H9 (cell line): ENCODE results near the gene TNNT2. TPM values are rescaled to one million over a fixed set of nuclear protein-coding genes. Genes with fewer than 3 reads are reported as not detected.

Experiments
- DNase-seq: peaks from one replicate; pipeline ENCODE4 v3.0.0-alpha.2; 2017
- H2AFZ ChIP-seq: one replicate; pipeline ENCODE4 v1.6.1; 2013; ENCODE audit warnings: mild to moderate bottlenecking, low read length, control low read depth, moderate library complexity
- H2AK5ac ChIP-seq: 2 replicates; pipeline ENCODE4 v1.6.1; 2013; ENCODE audit warnings: low read length, control low read depth, mixed read lengths; ENCODE audit not compliant: insufficient read length
- H2BK120ac ChIP-seq: one replicate; pipeline ENCODE4 v1.6.1; 2013; ENCODE audit warnings: low read depth, mild to moderate bottlenecking, low read length, control low read depth, inconsistent platforms; ENCODE audit not compliant: poor library complexity, severe bottlenecking
- H2BK12ac ChIP-seq: 2 replicates; pipeline ENCODE4 v1.6.1; 2013; ENCODE audit warnings: low read length, control low read depth, mixed read lengths, low read depth; ENCODE audit not compliant: insufficient read length
- H2BK15ac ChIP-seq: 2 replicates; pipeline ENCODE4 v1.6.1; 2013; ENCODE audit warnings: low read depth, low read length, control low read depth
- H2BK20ac ChIP-seq: one replicate; pipeline ENCODE4 v1.6.1; 2013; ENCODE audit warnings: low read depth, mild to moderate bottlenecking, low read length, control low read depth, inconsistent platforms; ENCODE audit not compliant: poor library complexity, severe bottlenecking
- H2BK5ac ChIP-seq: 2 replicates; pipeline ENCODE4 v1.6.1; 2013; ENCODE audit warnings: low read length, control low read depth, mixed read lengths; ENCODE audit not compliant: insufficient read length
- H3K14ac ChIP-seq: 2 replicates; pipeline ENCODE4 v1.6.1; 2013; ENCODE audit warnings: low read length, control low read depth; ENCODE audit not compliant: insufficient read depth
- H3K18ac ChIP-seq: 2 replicates; pipeline ENCODE4 v1.6.1; 2013; ENCODE audit warnings: low read depth, mild to moderate bottlenecking, mixed read lengths, low read length, control low read depth; ENCODE audit not compliant: insufficient read length
- H3K23ac ChIP-seq: 2 replicates; pipeline ENCODE4 v1.6.1; 2013; ENCODE audit warnings: low read length, control low read depth, mixed read lengths, low read depth; ENCODE audit not compliant: insufficient read length
- H3K23me2 ChIP-seq: 2 replicates; pipeline ENCODE4 v1.6.1; 2013; ENCODE audit warnings: low read depth, mild to moderate bottlenecking, mixed read lengths, low read length, control low read depth; ENCODE audit not compliant: insufficient read length, poor library complexity, severe bottlenecking
- H3K27ac ChIP-seq: 2 replicates; pipeline ENCODE4 v1.5.1; 2013; ENCODE audit warnings: low read length, control low read depth, mixed read lengths, low read depth; ENCODE audit not compliant: insufficient read length
- H3K27me3 ChIP-seq: 2 replicates; pipeline ENCODE4 v1.6.1; 2013; ENCODE audit warnings: low read length, control low read depth, inconsistent platforms; ENCODE audit not compliant: insufficient read depth
- H3K4ac ChIP-seq: 2 replicates; pipeline ENCODE4 v1.6.1; 2013; ENCODE audit warnings: low read depth, mild to moderate bottlenecking, control low read depth, inconsistent platforms, low read length, moderate library complexity
- H3K4me1 ChIP-seq: 2 replicates; pipeline ENCODE4 v1.6.1; 2013; ENCODE audit warnings: low read length, control low read depth, inconsistent platforms; ENCODE audit not compliant: insufficient read depth
- H3K4me2 ChIP-seq: 2 replicates; pipeline ENCODE4 v1.6.1; 2013; ENCODE audit warnings: low read length, control low read depth, mixed read lengths; ENCODE audit not compliant: insufficient read length, insufficient read depth
- H3K56ac ChIP-seq: 2 replicates; pipeline ENCODE4 v1.6.1; 2013; ENCODE audit warnings: low read depth, mild to moderate bottlenecking, mixed read lengths, low read length, control low read depth; ENCODE audit not compliant: insufficient read length
- H3K79me1 ChIP-seq: 2 replicates; pipeline ENCODE4 v1.6.1; 2013; ENCODE audit warnings: low read depth, mild to moderate bottlenecking, moderate library complexity, low read length, control low read depth, inconsistent platforms; ENCODE audit not compliant: insufficient read depth, poor library complexity, severe bottlenecking
- H3K79me2 ChIP-seq: 2 replicates; pipeline ENCODE4 v1.6.1; 2013; ENCODE audit warnings: low read length, control low read depth, inconsistent platforms; ENCODE audit not compliant: insufficient read depth
- H3K9ac ChIP-seq: 2 replicates; pipeline ENCODE4 v1.6.1; 2013; ENCODE audit warnings: low read length, control low read depth, mixed read lengths; ENCODE audit not compliant: insufficient read length; ENCODE audit errors: extremely low read depth
- H3K9me3 ChIP-seq: one replicate; pipeline ENCODE4 v1.6.1; 2013; ENCODE audit warnings: low read depth, low read length, inconsistent platforms; ENCODE audit not compliant: control insufficient read depth
- H3T11ph ChIP-seq: one replicate; pipeline ENCODE4 v1.6.1; 2013; ENCODE audit warnings: mild to moderate bottlenecking, low read length, control low read depth, inconsistent platforms
- H4K20me1 ChIP-seq: one replicate; pipeline ENCODE4 v1.6.1; 2013; ENCODE audit not compliant: control insufficient read depth, insufficient read length, insufficient read depth
- H4K5ac ChIP-seq: 2 replicates; pipeline ENCODE4 v1.6.1; 2013; ENCODE audit warnings: low read depth, mild to moderate bottlenecking, mixed read lengths, low read length, control low read depth; ENCODE audit not compliant: insufficient read length
- H4K8ac ChIP-seq: replicated peaks from 2 replicates; pipeline ENCODE4 v1.6.1; 2013; ENCODE audit warnings: low read length, control low read depth, mixed read lengths, low read depth; ENCODE audit not compliant: insufficient read length
- H4K91ac ChIP-seq: 2 replicates; pipeline ENCODE4 v1.6.1; 2013; ENCODE audit warnings: low read depth, mild to moderate bottlenecking, moderate library complexity, mixed read lengths, low read length, control low read depth; ENCODE audit not compliant: insufficient read length
- H3K27ac Mint-ChIP-seq, 3 experiments: 2 replicates in 2 of 3; 3 replicates in 1 of 3; pipeline ENCODE4 v1.8.0; 2020 to 2021; ENCODE audit warnings: mixed read lengths in 3 of 3, mild to moderate bottlenecking in 1 of 3, moderate library complexity in 1 of 3
- H3K27me3 Mint-ChIP-seq: 2 replicates; pipeline ENCODE4 v1.8.0; 2021; ENCODE audit warnings: low read depth, mild to moderate bottlenecking, moderate library complexity, mixed read lengths
- H3K36me3 Mint-ChIP-seq, 3 experiments: 2 replicates in 2 of 3; 3 replicates in 1 of 3; pipeline ENCODE4 v1.8.0; 2020 to 2021; ENCODE audit warnings: low read depth in 3 of 3, mixed read lengths in 3 of 3; ENCODE audit not compliant: insufficient read depth in 1 of 3
- H3K4me1 Mint-ChIP-seq, 2 experiments: 2 replicates each; pipeline ENCODE4 v1.8.0; 2020; ENCODE audit warnings: mixed read lengths in 2 of 2
- H3K4me3 Mint-ChIP-seq, 2 experiments: 2 replicates in 1 of 2; 3 replicates in 1 of 2; pipeline ENCODE4 v1.8.0; 2020 to 2021; ENCODE audit warnings: mild to moderate bottlenecking in 2 of 2, mixed read lengths in 2 of 2, moderate library complexity in 1 of 2
- H3K9me3 Mint-ChIP-seq, 2 experiments: 2 replicates in 1 of 2; 3 replicates in 1 of 2; pipeline ENCODE4 v1.8.0; 2020; ENCODE audit warnings: mild to moderate bottlenecking in 2 of 2, mixed read lengths in 2 of 2, moderate library complexity in 1 of 2
- CTCF ChIP-seq: fragments of 200-600 bp; sonication (generic); conservative IDR thresholded peaks from 3 replicates; pipeline ENCODE4 v1.8.0; 2021; ENCODE audit warnings: antibody characterized with exemption, mild to moderate bottlenecking
- WGBS: extraction: QIAGEN DNeasy Blood & Tissue Kit; methylation state at CpG from one replicate; pipeline ENCODE4 v1.1.7; 2013; ENCODE audit warnings: missing lambda C conversion rate, low lambda C conversion rate, mixed read lengths; ENCODE audit not compliant: insufficient read length; ENCODE audit errors: extremely low coverage; 5-methylcytosine and 5-hydroxymethylcytosine counted together
- total RNA-seq: library from RNA; stranded (reverse); gene quantifications from 2 replicates; pipeline ENCODE4 v1.2.1, GENCODE V29; 2021

Gene TNNT2
- total RNA-seq, 1 experiment from 2014 or later: 8.6 TPM

- Mint-ChIP-seq H3K4me1 (peaks cover 13 to 23% of the 10 kb centered on the region in 2 experiments), H3K27ac (peak overlapping the region in 2 of 3 experiments; percentile 24 to 30; a peak in 3 of 7 replicates), H3K36me3 (no peaks in the 10 kb centered on the region), H3K4me3 (no peak overlapping the region), H3K27me3 (peaks cover 1% of the 10 kb centered on the region), H3K9me3 (no peaks in the 10 kb centered on the region)
- H3T11ph ChIP-seq: no peak overlapping the region
- WGBS: no CpG with 5 or more reads among the region's 18 CpGs
- H3K14ac ChIP-seq: no peak overlapping the region
- H3K18ac ChIP-seq: no peak overlapping the region
- no peak overlapping the region for H3K56ac ChIP-seq
- H2BK120ac ChIP-seq: no peak overlapping the region
- no peak for TF ChIP-seq CTCF
- no peak overlapping the region for H4K91ac ChIP-seq
- no peaks in the 10 kb centered on the region for H3K4me1 ChIP-seq
- no peak overlapping the region for H3K4ac ChIP-seq
- no peak overlapping the region for H3K4me2 ChIP-seq
- no peak overlapping the region for H3K23ac ChIP-seq
- H3K9ac ChIP-seq: no peak overlapping the region
- H2BK12ac ChIP-seq: no peak overlapping the region
- no peaks in the 10 kb centered on the region for H3K79me2 ChIP-seq
- H2BK15ac ChIP-seq: no peak overlapping the region
- H3K9me3 ChIP-seq: no peaks in the 10 kb centered on the region
- no peak overlapping the region for H2AK5ac ChIP-seq
- no peak for DNase-seq
- no peaks in the 10 kb centered on the region for H3K27me3 ChIP-seq
- H3K23me2 ChIP-seq: no peaks in the 10 kb centered on the region
- H3K79me1 ChIP-seq: no peaks in the 10 kb centered on the region
- no peak overlapping the region for H4K5ac ChIP-seq
- no peaks in the 10 kb centered on the region for H4K20me1 ChIP-seq
- no peak overlapping the region for H4K8ac ChIP-seq
- H2BK5ac ChIP-seq: no peak overlapping the region
- no peak overlapping the region for H2AFZ ChIP-seq
- no peak overlapping the region for H3K27ac ChIP-seq
- H2BK20ac ChIP-seq: no peak overlapping the region
Measured at GRCh38 chr1:201359031-201359872, 18.2 kb downstream of the TNNT2 start.
